SK-N-SH (cell line): ENCODE results near the gene PPARD.

Experiments used
- CTCF ChIP-seq: fragments of 200-600 bp; sonication (generic); IDR thresholded peaks from 2 replicates; pipeline ENCODE4 v1.6.1; 2017; ENCODE audit warnings: antibody characterized with exemption, mild to moderate bottlenecking, moderate library complexity
- MEF2A ChIP-seq: IDR thresholded peaks from 2 replicates; pipeline ENCODE4 v1.4.0; 2012; ENCODE audit warnings: low read depth, borderline replicate concordance
- TCF12 ChIP-seq: IDR thresholded peaks from 2 replicates; pipeline ENCODE4 v1.4.0; 2012

DNA sequence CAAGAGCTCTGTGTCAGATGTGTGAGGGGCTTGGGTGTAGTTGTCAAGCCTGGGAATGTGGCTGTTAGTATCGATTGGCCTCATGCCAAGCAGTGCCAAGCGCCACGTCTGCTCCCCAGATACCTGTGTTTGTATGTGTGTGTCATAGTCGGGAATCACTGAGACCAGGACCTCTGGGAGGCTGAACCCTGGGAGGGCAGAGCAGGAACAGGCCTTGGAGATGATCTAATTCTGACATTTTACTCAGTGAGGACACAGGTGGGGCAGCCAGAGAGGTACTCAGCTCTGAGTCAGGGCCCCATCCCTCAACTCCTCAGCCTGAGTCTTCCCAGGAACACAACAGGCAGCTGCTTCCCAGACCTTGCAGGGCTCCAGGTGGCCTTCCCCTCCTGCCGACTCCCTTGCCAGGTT is 58.5 kb downstream of the PPARD start:
- no peak for TF ChIP-seq CTCF
- TF ChIP-seq MEF2A: no peak
- TF ChIP-seq TCF12: peak; percentile 40; the same call in 1 of the 2 replicates
